ENCODE results near the gene LMBR1L.
A peak's percentile ranks its signal among the peaks of the same experiment; 100 is the strongest.

The LMBR1L gene

GRCh38 chr12:49121047-49121696 lies 10.5 kb upstream of the LMBR1L start:
- no peak for DNase-seq (ENCODE audit: low read depth in 2 of 3, low spot score in 1 of 3)

GRCh38 chr12:49111206-49111605 lies 559 bp upstream of the LMBR1L start:
- DNase-seq (ENCODE audit: low read depth in 2 of 3, low spot score in 1 of 3) = no peak

- no peak for DNase-seq (ENCODE audit: low read depth in 2 of 3, low spot score in 1 of 3)
Measured at GRCh38 chr12:49109641-49110463, 795 bp downstream of the LMBR1L start.

GRCh38 chr12:49108958-49109404 lies 1.7 kb downstream of the LMBR1L start:
- DNase-seq (ENCODE audit: low read depth in 2 of 3, low spot score in 1 of 3) = no peak

GRCh38 chr12:49105504-49106084 lies 5.1 kb downstream of the LMBR1L start:
- DNase-seq (ENCODE audit: low read depth in 2 of 3, low spot score in 1 of 3) = no peak

GRCh38 chr12:49104822-49105221 lies 5.8 kb downstream of the LMBR1L start:
- no peak for DNase-seq (ENCODE audit: low read depth in 2 of 3, low spot score in 1 of 3)

GRCh38 chr12:49100380-49100779 lies 10.3 kb downstream of the LMBR1L start:
- DNase-seq (ENCODE audit: low read depth in 2 of 3, low spot score in 1 of 3) = no peak

GRCh38 chr12:49098703-49099102 lies 11.9 kb downstream of the LMBR1L start:
- no peak for DNase-seq (ENCODE audit: low read depth in 2 of 3, low spot score in 1 of 3)

- peak; percentile 36 to 62 (median 48) for DNase-seq (ENCODE audit: low read depth in 2 of 3, low spot score in 1 of 3)
Measured at GRCh38 chr12:49098035-49098451, 12.6 kb downstream of the LMBR1L start.

GRCh38 chr12:49097381-49097780 lies 13.3 kb downstream of the LMBR1L start:
- no peak for DNase-seq (ENCODE audit: low read depth in 2 of 3, low spot score in 1 of 3)

- DNase-seq (ENCODE audit: low read depth in 2 of 3, low spot score in 1 of 3) = no peak
Measured at GRCh38 chr12:49094975-49095365, 15.7 kb downstream of the LMBR1L start.

- no peak for DNase-seq (ENCODE audit: low read depth in 2 of 3, low spot score in 1 of 3)
Measured at GRCh38 chr12:49094160-49094974, 16.3 kb downstream of the LMBR1L start, which contains the start of gene DHH. Gene DHH, minus strand, starts transcription at chr12:49094801. Its CDS starts 289 bp downstream, at chr12:49094512.

GRCh38 chr12:49093792-49094159 lies 16.9 kb downstream of the LMBR1L start:
- no peak for DNase-seq (ENCODE audit: low read depth in 2 of 3, low spot score in 1 of 3)

GRCh38 chr12:49092816-49093406 lies 17.7 kb downstream of the LMBR1L start:
- no peak for DNase-seq (ENCODE audit: low read depth in 2 of 3, low spot score in 1 of 3)

- peak; percentile 39 to 59 (median 53) for DNase-seq (ENCODE audit: low read depth in 2 of 3, low spot score in 1 of 3)
Measured at GRCh38 chr12:49092086-49092815, 18.4 kb downstream of the LMBR1L start.

- no peak for DNase-seq (ENCODE audit: low read depth in 2 of 3, low spot score in 1 of 3)
Measured at GRCh38 chr12:49091836-49092085, 18.9 kb downstream of the LMBR1L start.

- no peak for DNase-seq (ENCODE audit: low read depth in 2 of 3, low spot score in 1 of 3)
Measured at GRCh38 chr12:49091056-49091835, 19.4 kb downstream of the LMBR1L start.

- no peak for DNase-seq (ENCODE audit: low read depth in 2 of 3, low spot score in 1 of 3)
Measured at GRCh38 chr12:49089821-49090773, 20.6 kb downstream of the LMBR1L start.

- DNase-seq (ENCODE audit: low read depth in 2 of 3, low spot score in 1 of 3) = no peak
Measured at GRCh38 chr12:49088932-49089330, 21.7 kb downstream of the LMBR1L start.

Data from stimulated activated CD4-positive, alpha-beta T cell treated with anti-CD3 and anti-CD28 coated beads, Interleukin-12 subunit alpha, Interleukin-12 subunit beta, amount 100 ng/mL, for 48 hours (primary cell).